DND-41 (cell line): ENCODE data around the gene FHIT.

Source experiments
- CTCF ChIP-seq: IDR thresholded peaks from 2 replicates; pipeline ENCODE4 v1.5.1; 2012; ENCODE audit warnings: borderline replicate concordance, low read length, moderate library complexity, mild to moderate bottlenecking; ENCODE audit not compliant: poor library complexity, severe bottlenecking; ENCODE audit errors: extremely low read depth
- EZH2 ChIP-seq: IDR thresholded peaks from 3 replicates; pipeline ENCODE4 v1.6.1; 2012; ENCODE audit warnings: borderline replicate concordance, low read depth, mild to moderate bottlenecking, moderate library complexity, low read length, inconsistent platforms; ENCODE audit not compliant: severe bottlenecking

GRCh38 chr3:61168286-61168685, 83.0 kb downstream of the FHIT start:
- TF ChIP-seq CTCF (no peak), EZH2 (no peak)
